AG04449 (cell line): ENCODE measurements around the gene MOCS2.

Experiments used
- CTCF ChIA-PET: fragments of 350-600 bp; formaldehyde crosslinking; extraction: SDS; loops from one replicate; lab custom pipeline; 2021; ENCODE audit warnings: antibody characterized with exemption; lab: Yijun Ruan, JAX
- POLR2A ChIA-PET: fragments of 400-600, 350-600 bp; formaldehyde crosslinking; extraction: SDS; loops from one replicate; lab custom pipeline; 2020; ENCODE audit warnings: antibody characterized with exemption, inconsistent platforms; lab: Yijun Ruan, JAX
- DNase-seq: peaks from one replicate; pipeline ENCODE4 v3.0.0-alpha.2; 2010; ENCODE audit warnings: low read depth, low spot score
- H3K4me3 ChIP-seq: 2 replicates; pipeline ENCODE4 v1.5.1; 2011; ENCODE audit warnings: low read depth, mild to moderate bottlenecking, control low read depth, low read length
- TF ChIP-seq, protein P1 (sequence below): IDR thresholded peaks from one replicate; pipeline ENCODE4 v1.5.1; 2011; ENCODE audit warnings: mild to moderate bottlenecking, moderate library complexity, low read length, control low read depth, inconsistent platforms; ENCODE audit not compliant: insufficient read depth; ENCODE audit errors: missing control alignments

MOCS2 gene

DNA sequence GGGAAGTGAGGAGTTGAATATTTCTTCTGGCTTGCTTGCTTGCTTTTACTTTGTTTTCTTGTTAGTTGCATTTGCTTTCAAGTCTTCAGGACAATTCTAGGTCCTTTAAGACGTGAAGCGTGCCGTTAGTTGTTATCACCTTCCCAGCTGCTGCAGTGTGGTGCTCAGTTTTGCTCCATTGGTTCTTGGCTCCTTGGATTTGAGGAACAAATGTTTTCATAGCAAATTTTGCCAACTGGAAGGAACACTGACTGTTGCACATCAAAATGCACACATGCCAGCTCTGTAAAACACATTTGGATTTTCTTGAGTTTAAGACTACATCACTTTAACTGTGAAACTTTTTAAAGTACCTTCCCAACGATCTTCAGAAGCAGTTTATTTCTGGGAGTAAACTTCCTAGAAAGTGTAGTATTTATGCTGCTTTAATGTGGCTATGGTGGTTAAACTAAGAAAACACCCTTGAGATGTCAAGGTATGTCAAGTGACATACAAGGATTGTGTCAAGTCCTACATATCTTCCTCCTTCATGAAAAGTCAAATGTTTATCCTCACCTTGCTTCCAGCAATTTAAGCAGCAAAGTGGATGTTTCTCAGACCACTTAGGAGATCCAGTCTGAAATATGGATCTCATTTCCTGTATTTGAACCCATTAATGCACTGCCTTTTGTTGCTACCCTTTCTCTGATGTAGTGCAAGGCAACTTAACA, 24.9 kb downstream of the MOCS2 start:
- ChIA-PET CTCF (interaction anchor here (1.1 kb wide), 2 partner anchors 13 to 49 kb away, joined by 3 read pairs; no protein-coding TSS in a partner anchor), POLR2A (no interaction called here)
- TF ChIP-seq, protein P1, sequence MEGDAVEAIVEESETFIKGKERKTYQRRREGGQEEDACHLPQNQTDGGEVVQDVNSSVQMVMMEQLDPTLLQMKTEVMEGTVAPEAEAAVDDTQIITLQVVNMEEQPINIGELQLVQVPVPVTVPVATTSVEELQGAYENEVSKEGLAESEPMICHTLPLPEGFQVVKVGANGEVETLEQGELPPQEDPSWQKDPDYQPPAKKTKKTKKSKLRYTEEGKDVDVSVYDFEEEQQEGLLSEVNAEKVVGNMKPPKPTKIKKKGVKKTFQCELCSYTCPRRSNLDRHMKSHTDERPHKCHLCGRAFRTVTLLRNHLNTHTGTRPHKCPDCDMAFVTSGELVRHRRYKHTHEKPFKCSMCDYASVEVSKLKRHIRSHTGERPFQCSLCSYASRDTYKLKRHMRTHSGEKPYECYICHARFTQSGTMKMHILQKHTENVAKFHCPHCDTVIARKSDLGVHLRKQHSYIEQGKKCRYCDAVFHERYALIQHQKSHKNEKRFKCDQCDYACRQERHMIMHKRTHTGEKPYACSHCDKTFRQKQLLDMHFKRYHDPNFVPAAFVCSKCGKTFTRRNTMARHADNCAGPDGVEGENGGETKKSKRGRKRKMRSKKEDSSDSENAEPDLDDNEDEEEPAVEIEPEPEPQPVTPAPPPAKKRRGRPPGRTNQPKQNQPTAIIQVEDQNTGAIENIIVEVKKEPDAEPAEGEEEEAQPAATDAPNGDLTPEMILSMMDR = no peak
- no peak for DNase-seq
- H3K4me3 ChIP-seq = no peak overlapping the region

DNA sequence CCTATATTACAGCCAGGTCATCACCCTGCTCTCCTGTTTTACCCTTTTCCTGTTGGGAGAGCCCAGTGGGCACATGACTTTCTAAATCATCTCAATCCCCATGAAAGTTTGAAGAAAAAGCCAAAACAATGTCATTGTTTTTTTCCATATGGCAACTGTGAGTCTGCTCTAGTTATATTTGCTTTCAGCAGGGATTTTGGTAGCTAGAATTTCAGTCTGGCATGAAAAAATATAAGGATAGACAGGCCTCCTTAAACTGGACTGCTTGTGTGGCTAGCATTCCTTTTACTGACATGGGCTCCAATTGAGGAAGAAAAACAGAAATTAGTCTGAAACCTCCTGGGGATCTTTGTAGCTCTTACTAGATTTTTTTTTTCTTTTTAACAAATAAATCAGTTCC, 25.6 kb downstream of the MOCS2 start:
- CTCF ChIA-PET = interaction anchor here (1.1 to 1.6 kb wide), 3 partner anchors 10 to 49 kb away, joined by 3 to 5 read pairs (median 3); no protein-coding TSS in a partner anchor
- TF ChIP-seq, protein P1 = no peak
- H3K4me3 ChIP-seq = no peak overlapping the region
- DNase-seq = no peak
- POLR2A ChIA-PET = no interaction called here

DNA sequence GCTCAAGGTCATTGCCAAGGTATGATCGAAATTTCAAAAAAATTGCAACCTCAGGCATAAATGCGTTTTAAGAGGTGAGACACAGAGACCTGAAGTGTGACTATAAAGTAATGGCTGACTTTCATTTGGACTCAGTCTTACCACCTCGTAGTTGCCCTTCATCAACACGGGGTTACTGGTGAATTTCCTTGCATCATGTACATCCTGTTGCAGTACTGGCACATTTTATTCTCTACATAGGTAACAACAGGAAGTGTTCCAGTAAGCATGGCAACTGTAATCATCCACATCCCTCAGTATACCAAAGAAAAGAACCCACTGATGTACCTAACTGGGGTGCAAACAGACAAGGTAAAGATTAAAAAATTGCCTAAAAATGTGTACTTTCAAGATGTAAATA, 29.3 kb downstream of the MOCS2 start:
- ChIA-PET POLR2A (no interaction called here), CTCF (no interaction called here)
- TF ChIP-seq, protein P1 = no peak
- no peak for DNase-seq
- H3K4me3 ChIP-seq = no peak overlapping the region

DNA sequence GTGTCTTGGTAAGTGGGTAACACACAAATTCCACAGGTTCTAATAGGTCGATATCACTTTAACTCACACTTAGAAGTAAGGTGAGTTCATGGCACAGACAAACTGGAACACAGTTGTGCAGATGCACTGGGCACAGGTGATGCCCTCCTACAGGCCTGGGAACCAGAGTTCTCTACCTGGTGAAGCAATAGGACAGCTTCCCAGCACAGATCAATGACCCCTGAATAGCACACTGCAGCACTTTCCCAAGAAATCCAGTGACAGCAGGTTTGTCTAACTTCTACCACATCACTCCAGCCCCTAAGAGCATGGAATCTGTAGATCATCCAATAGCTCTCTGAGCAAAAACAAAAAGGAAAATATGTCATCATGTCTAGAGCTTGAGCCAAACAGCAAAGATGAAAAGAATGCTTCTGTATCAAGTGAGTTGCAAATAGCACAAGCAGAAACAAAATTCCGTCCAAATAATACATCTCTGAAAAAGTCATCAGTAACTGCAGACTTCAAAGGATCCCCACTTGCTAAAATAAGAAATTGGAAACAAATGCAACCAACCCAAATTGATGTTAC, 33.5 kb downstream of the MOCS2 start:
- H3K4me3 ChIP-seq = no peak overlapping the region
- TF ChIP-seq, protein P1 = no peak
- no peak for DNase-seq
- ChIA-PET CTCF (no interaction called here), POLR2A (no interaction called here)

- ChIA-PET CTCF (interaction anchor here (0.8 to 1.7 kb wide), 7 partner anchors 20 to 125 kb away, joined by 3 to 9 read pairs (median 4); no protein-coding TSS in a partner anchor), POLR2A (no interaction called here)
- TF ChIP-seq, protein P1 = no peak
These were observed 36.2 kb downstream of the MOCS2 start for GRCh38 chr5:53073348-53073747.

GRCh38 chr5:53071738-53072137, 37.8 kb downstream of the MOCS2 start:
- no peak for DNase-seq
- H3K4me3 ChIP-seq = no peak overlapping the region
- TF ChIP-seq, protein P1 = no peak
- ChIA-PET POLR2A (interaction anchor here (0.6 kb wide), 1 partner anchor 26 kb away, joined by 3 read pairs; no protein-coding TSS in a partner anchor), CTCF (interaction anchor here (0.9 to 2.2 kb wide), 3 partner anchors 13 to 122 kb away, joined by 3 to 17 read pairs (median 3); no protein-coding TSS in a partner anchor)

More at GRCh38 chr5:53073348-53073747, 36.2 kb downstream of the MOCS2 start:
- H3K4me3 ChIP-seq = no peak overlapping the region
- DNase-seq = no peak
